Medulla oblongata (tissue), 1 donor: ENCODE measurements around the gene PTGES.

Experiments used
- DNase-seq: peaks from one replicate; pipeline ENCODE4 v3.0.0-alpha.2; 2015; ENCODE audit errors: extremely low spot score

The PTGES gene

DNA sequence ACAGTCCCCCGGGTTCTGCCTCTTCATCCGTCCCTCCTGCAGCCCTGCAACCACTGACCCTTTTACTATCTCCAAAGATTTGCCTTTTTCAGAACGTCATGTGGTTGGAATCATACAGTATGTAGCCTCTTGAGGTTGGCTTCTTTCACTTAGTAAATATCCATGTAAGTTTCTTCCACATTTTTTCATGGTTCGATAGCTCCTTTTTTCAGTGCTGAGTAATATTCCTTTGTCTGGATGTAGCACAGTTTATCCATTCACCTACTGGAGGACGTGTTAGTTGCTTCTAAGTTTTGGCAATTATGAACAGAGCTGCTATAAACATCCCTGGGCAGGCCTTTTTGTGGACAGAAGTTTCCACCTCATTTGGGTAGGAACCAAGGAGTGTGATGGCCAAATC, 60.3 kb downstream of the PTGES start:
- no peak for DNase-seq
